ACC112 (cell line): Measurements from ENCODE around the gene HDAC4.

Experiments used
- H2AFZ ChIP-seq: fragments of 200-600 bp; sonication (generic); one replicate; pipeline ENCODE4 v1.6.0; 2017; ENCODE audit warnings: antibody characterized with exemption, low read length; ENCODE audit not compliant: unreplicated experiment
- H3K27ac ChIP-seq: fragments of 200-600 bp; sonication (generic); 2 replicates; pipeline ENCODE4 v1.5.1; 2014; ENCODE audit warnings: low read depth, mild to moderate bottlenecking, antibody characterized with exemption, low read length, moderate library complexity
- H3K27me3 ChIP-seq: fragments of 200-600 bp; sonication (generic); 2 replicates; pipeline ENCODE4 v1.6.1; 2014; ENCODE audit warnings: mild to moderate bottlenecking, antibody characterized with exemption, low read length, moderate library complexity, mixed read lengths; ENCODE audit not compliant: insufficient read depth
- H3K36me3 ChIP-seq: fragments of 200-600 bp; sonication (generic); 2 replicates; pipeline ENCODE4 v1.6.1; 2016; ENCODE audit warnings: mild to moderate bottlenecking, antibody characterized with exemption, low read length, moderate library complexity, mixed read lengths; ENCODE audit not compliant: insufficient read depth
- H3K4me1 ChIP-seq: fragments of 200-600 bp; sonication (generic); one replicate; pipeline ENCODE4 v1.6.1; 2016; ENCODE audit warnings: low read length, mixed read lengths; ENCODE audit not compliant: insufficient read depth, unreplicated experiment, control insufficient read depth
- H3K4me3 ChIP-seq: fragments of 200-600 bp; sonication (generic); 2 replicates; pipeline ENCODE4 v1.5.1; 2014; ENCODE audit warnings: mild to moderate bottlenecking, low read depth, low read length
- H3K79me2 ChIP-seq: fragments of 200-600 bp; sonication (generic); one replicate; pipeline ENCODE4 v1.6.0; 2016; ENCODE audit warnings: low read length; ENCODE audit not compliant: control insufficient read depth, unreplicated experiment, insufficient read depth

Gene HDAC4

DNA sequence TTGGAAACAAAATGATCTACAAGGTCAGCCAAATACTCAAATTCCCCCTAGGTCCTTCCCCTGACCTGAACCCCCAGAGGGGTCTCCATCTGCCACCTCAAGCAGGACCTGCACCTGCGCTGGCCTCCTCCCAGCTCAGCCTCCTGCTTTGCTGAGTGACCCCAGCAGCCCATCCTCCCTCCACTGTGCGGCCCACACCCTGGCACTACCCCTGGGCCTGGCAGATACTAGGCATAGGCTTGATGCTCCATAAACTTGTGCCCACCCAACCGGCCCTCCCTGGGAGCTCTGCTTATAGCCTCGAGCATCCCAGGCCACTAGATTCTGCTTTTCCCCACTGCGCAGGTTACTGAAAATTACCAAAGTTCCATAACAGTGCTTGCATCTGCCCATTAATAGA, 156.2 kb downstream of the HDAC4 start:
- Histone ChIP-seq H2AFZ (no peak overlapping the region), H3K79me2 (no peaks in the 10 kb centered on the region), H3K27me3 (no peaks in the 10 kb centered on the region), H3K36me3 (no peaks in the 10 kb centered on the region), H3K27ac (no peak overlapping the region), H3K4me3 (no peak overlapping the region), H3K4me1 (no peaks in the 10 kb centered on the region)

DNA sequence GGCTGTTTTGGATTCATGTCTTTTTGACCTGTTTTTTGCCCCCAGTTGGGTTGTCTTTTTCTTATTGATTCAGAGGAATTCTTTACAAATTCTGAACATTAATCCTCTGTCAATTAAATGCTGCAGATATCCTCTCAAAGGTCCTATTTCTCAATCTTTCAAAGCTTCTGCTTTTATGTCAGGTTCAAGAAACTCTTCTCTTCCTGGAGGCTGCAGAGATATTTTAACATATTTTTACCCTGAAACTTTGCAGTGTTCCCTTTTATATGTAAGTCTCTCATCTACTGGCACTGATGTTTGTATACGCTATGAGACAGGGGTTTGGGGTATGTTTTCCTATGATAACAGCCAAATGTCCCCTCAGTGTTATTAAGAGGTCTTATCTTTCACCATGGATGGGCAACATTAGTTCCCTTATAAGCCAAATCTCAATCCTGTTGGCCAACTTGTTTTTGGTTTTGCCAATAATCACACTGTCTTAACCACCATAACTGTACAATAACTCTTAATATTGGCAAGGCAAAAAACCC, 159.3 kb downstream of the HDAC4 start:
- Histone ChIP-seq H2AFZ (no peak overlapping the region), H3K79me2 (no peaks in the 10 kb centered on the region), H3K27ac (no peak overlapping the region), H3K4me3 (no peak overlapping the region), H3K4me1 (no peaks in the 10 kb centered on the region), H3K27me3 (no peaks in the 10 kb centered on the region), H3K36me3 (no peaks in the 10 kb centered on the region)

- Histone ChIP-seq H3K36me3 (no peaks in the 10 kb centered on the region), H3K4me3 (no peak overlapping the region), H3K27ac (no peak overlapping the region), H3K27me3 (no peaks in the 10 kb centered on the region), H3K79me2 (no peaks in the 10 kb centered on the region), H3K4me1 (no peaks in the 10 kb centered on the region), H2AFZ (no peak overlapping the region)
Observed at GRCh38 chr2:239240414-239240881, 160.4 kb downstream of the HDAC4 start.

GRCh38 chr2:239239607-239240413, 161.0 kb downstream of the HDAC4 start:
- Histone ChIP-seq H3K4me3 (no peak overlapping the region), H3K27ac (no peak overlapping the region), H3K27me3 (no peaks in the 10 kb centered on the region), H3K36me3 (no peaks in the 10 kb centered on the region), H3K79me2 (no peaks in the 10 kb centered on the region), H3K4me1 (no peaks in the 10 kb centered on the region), H2AFZ (no peak overlapping the region)

- Histone ChIP-seq H3K27ac (no peak overlapping the region), H3K27me3 (no peaks in the 10 kb centered on the region), H3K79me2 (no peaks in the 10 kb centered on the region), H3K4me3 (no peak overlapping the region), H3K4me1 (no peaks in the 10 kb centered on the region), H2AFZ (no peak overlapping the region), H3K36me3 (no peaks in the 10 kb centered on the region)
Observed at GRCh38 chr2:239238839-239239606, 161.8 kb downstream of the HDAC4 start.

DNA sequence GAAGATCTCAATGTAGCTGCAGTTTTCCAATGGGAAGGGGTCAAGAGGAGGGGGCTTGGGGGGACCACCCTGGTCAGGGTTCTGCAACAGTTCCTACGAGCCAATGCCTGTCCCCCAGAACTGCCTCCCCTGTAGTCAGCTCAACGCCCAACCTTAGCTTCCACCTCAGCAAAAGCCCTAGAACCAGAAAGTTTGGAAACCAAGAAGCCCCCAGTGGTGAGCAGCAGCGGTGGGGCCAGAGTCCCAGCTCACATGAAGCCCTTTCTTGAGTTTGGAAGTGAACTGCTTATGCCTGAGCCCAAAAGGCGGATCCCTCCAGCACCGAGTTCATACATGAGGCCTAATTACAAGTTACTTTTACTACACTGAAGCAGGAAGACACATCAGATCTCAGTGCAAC, 162.4 kb downstream of the HDAC4 start:
- H3K27me3 ChIP-seq = no peaks in the 10 kb centered on the region
- H2AFZ ChIP-seq = no peak overlapping the region
- H3K79me2 ChIP-seq = no peaks in the 10 kb centered on the region
- H3K36me3 ChIP-seq = no peaks in the 10 kb centered on the region
- no peaks in the 10 kb centered on the region for H3K4me1 ChIP-seq
- no peak overlapping the region for H3K27ac ChIP-seq
- H3K4me3 ChIP-seq = no peak overlapping the region

- no peaks in the 10 kb centered on the region for H3K36me3 ChIP-seq
- H3K4me3 ChIP-seq = no peak overlapping the region
- H3K4me1 ChIP-seq = no peaks in the 10 kb centered on the region
- H3K27me3 ChIP-seq = no peaks in the 10 kb centered on the region
- H3K27ac ChIP-seq = no peak overlapping the region
- no peaks in the 10 kb centered on the region for H3K79me2 ChIP-seq
- H2AFZ ChIP-seq = no peak overlapping the region
Observed at GRCh38 chr2:239236808-239237205, 164.0 kb downstream of the HDAC4 start.

DNA sequence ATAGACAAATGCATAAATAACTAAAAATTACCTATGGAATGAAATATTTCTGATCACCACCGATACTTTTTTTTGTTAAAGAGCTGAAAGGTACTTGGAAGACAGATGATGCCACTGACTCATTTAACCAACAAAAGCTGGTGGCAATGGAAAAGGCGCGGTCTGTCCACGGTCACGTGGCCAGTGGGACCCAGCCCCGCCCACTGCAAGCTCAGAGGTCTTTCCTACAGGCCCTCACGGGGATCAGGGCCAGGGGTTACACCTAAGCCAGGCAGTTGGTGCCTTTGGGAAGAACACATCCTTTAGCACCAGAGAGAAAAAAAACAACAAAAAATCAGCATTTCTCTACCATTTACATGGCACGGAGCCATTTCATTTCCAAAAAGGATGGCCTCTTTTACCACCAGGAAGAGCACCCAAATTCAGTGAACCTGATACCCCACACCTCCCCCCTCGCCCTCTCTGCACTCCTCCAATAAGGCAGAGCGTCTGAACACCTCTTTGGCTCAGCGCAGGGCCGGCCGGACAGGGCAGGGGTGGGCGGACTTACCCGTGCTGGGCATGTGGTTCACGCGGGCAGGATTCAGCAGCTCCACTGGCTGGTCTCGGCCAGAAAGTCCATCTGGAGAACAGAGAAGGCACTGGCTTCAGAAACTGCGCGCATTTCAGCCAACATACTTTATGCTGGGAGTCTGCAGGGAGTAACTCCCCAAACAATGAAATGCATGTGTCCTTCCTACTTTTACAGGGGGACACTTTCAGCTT, 164.6 kb downstream of the HDAC4 start:
- H3K79me2 ChIP-seq = no peaks in the 10 kb centered on the region
- H3K27ac ChIP-seq = no peak overlapping the region
- no peak overlapping the region for H3K4me3 ChIP-seq
- no peak overlapping the region for H2AFZ ChIP-seq
- no peaks in the 10 kb centered on the region for H3K36me3 ChIP-seq
- no peaks in the 10 kb centered on the region for H3K27me3 ChIP-seq
- H3K4me1 ChIP-seq = no peaks in the 10 kb centered on the region

- no peak overlapping the region for H3K4me3 ChIP-seq
- no peaks in the 10 kb centered on the region for H3K36me3 ChIP-seq
- H3K79me2 ChIP-seq = no peaks in the 10 kb centered on the region
- H3K4me1 ChIP-seq = no peaks in the 10 kb centered on the region
- no peaks in the 10 kb centered on the region for H3K27me3 ChIP-seq
- H2AFZ ChIP-seq = no peak overlapping the region
- no peak overlapping the region for H3K27ac ChIP-seq
Observed at GRCh38 chr2:239235311-239235710, 165.5 kb downstream of the HDAC4 start.
